Ecto neural progenitor cell (in vitro differentiated cells): ENCODE measurements around the gene MARK4.

Source experiments
- DNase-seq: peaks from one replicate; pipeline ENCODE4 v3.0.0-alpha.2; 2018; ENCODE audit warnings: low spot score

Gene MARK4

GRCh38 chr19:45271735-45272108 lies 20.7 kb downstream of the MARK4 start:
- no peak for DNase-seq

- DNase-seq, result no peak
Observed at GRCh38 chr19:45273521-45273855, 22.4 kb downstream of the MARK4 start.

- DNase-seq, result no peak
Observed at GRCh38 chr19:45275370-45275971, 24.4 kb downstream of the MARK4 start.

GRCh38 chr19:45276284-45276687 lies 25.2 kb downstream of the MARK4 start:
- DNase-seq, result no peak

- DNase-seq, result no peak
Observed at GRCh38 chr19:45278087-45278486, 27.0 kb downstream of the MARK4 start.

GRCh38 chr19:45279587-45280192 lies 28.6 kb downstream of the MARK4 start:
- no peak for DNase-seq

- DNase-seq, result no peak
Observed at GRCh38 chr19:45280471-45280961, 29.4 kb downstream of the MARK4 start.

GRCh38 chr19:45283443-45284033 lies 32.5 kb downstream of the MARK4 start:
- DNase-seq, result no peak

GRCh38 chr19:45290381-45290931 lies 39.4 kb downstream of the MARK4 start:
- no peak for DNase-seq

GRCh38 chr19:45291834-45292233 lies 40.8 kb downstream of the MARK4 start:
- DNase-seq, result no peak

GRCh38 chr19:45293682-45294081 lies 42.6 kb downstream of the MARK4 start:
- DNase-seq, result no peak

GRCh38 chr19:45294291-45295029 lies 43.4 kb downstream of the MARK4 start:
- DNase-seq, result no peak

GRCh38 chr19:45295873-45296272 lies 44.8 kb downstream of the MARK4 start:
- DNase-seq, result no peak

- no peak for DNase-seq
Observed at GRCh38 chr19:45296355-45296754, 45.3 kb downstream of the MARK4 start.

- no peak for DNase-seq
Observed at GRCh38 chr19:45297674-45298073, 46.6 kb downstream of the MARK4 start.

- DNase-seq, result no peak
Observed at GRCh38 chr19:45298264-45298663, 47.2 kb downstream of the MARK4 start.

- DNase-seq, result no peak
Observed at GRCh38 chr19:45299719-45300118, 48.6 kb downstream of the MARK4 start.

- no peak for DNase-seq
Observed at GRCh38 chr19:45302416-45302815, 51.3 kb downstream of the MARK4 start.

GRCh38 chr19:45303269-45304060 lies 52.4 kb downstream of the MARK4 start:
- DNase-seq, result no peak

- no peak for DNase-seq
Observed at GRCh38 chr19:45304141-45304926, 53.3 kb downstream of the MARK4 start.

GRCh38 chr19:45305007-45305406 lies 53.9 kb downstream of the MARK4 start:
- no peak for DNase-seq
